A673 (cell line): Measurements from ENCODE around the gene RALGPS1.

ENCODE experiments used
- CTCF ChIP-seq: fragments of 300-800, 200-600 bp; sonication (generic); conservative IDR thresholded peaks from 2 replicates; pipeline ENCODE4 v1.5.1; 2017; ENCODE audit warnings: low read depth, mild to moderate bottlenecking, antibody characterized with exemption, low read length, moderate library complexity, mixed read lengths
- EZH2 ChIP-seq: fragments of 200-600 bp; sonication (generic); IDR thresholded peaks from 2 replicates; pipeline ENCODE4 v1.6.1; 2017; ENCODE audit warnings: borderline replicate concordance, low read depth, mild to moderate bottlenecking, mixed read lengths, antibody characterized with exemption, low read length; ENCODE audit not compliant: poor library complexity, severe bottlenecking

GRCh38 chr9:126902210-126902609, 12.4 kb upstream of the RALGPS1 start:
- TF ChIP-seq CTCF (no peak), EZH2 (no peak)
